PFSK-1 (cell line): Measurements from ENCODE around the gene MTTP.

Experiments
- FOXP2 ChIP-seq: optimal IDR thresholded peaks from 2 replicates; pipeline ENCODE3; 2011; ENCODE audit warnings: borderline replicate concordance, control low read depth, inconsistent platforms; ENCODE audit not compliant: insufficient read depth; ENCODE audit errors: extremely low read length, extremely low read depth
- POLR2AphosphoS5 ChIP-seq: IDR thresholded peaks from 2 replicates; pipeline ENCODE4 v1.6.1; 2012; ENCODE audit warnings: low read depth, mild to moderate bottlenecking, control low read depth, low read length, moderate library complexity
- SIN3A ChIP-seq: IDR thresholded peaks from 2 replicates; pipeline ENCODE4 v1.6.1; 2012; ENCODE audit warnings: mild to moderate bottlenecking, low read length, moderate library complexity, borderline replicate concordance; ENCODE audit not compliant: insufficient read depth
- TAF1 ChIP-seq: IDR thresholded peaks from 2 replicates; pipeline ENCODE4 v1.6.1; 2012; ENCODE audit warnings: low read length, control low read depth, borderline replicate concordance; ENCODE audit not compliant: insufficient read depth
- TF ChIP-seq, protein P1 (sequence below), 2 experiments: IDR thresholded peaks; 2 replicates each; pipeline versions ENCODE4 v1.6.1 to v1.8.0; 2011 to 2012; ENCODE audit warnings: low read depth in 2 of 2, low read length in 2 of 2, control low read depth in 1 of 2, inconsistent platforms in 1 of 2, mild to moderate bottlenecking in 1 of 2, moderate library complexity in 1 of 2; ENCODE audit not compliant: insufficient read depth in 1 of 2

Gene MTTP

DNA sequence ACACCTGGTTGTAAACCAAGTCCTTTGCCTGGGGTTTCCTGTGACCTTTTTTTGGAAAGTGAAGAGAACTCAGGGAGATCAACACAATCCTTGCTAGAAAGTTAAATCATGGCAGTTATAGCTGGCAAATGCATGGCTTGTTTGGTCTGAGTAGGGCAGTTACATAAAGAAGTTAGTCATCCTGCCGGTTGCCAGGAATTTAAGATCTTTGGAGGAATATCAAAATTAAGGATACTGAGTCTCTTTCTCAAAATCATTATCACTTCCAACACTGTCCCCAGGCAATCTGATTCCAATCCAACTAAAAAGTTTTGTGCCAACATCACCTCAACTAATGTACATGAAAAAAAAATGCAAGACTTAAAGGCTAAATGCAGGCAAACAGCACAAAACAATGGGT, 42.8 kb downstream of the MTTP start:
- TF ChIP-seq TAF1 (no peak), SIN3A (no peak), FOXP2 (no peak)
- TF ChIP-seq, protein P1, sequence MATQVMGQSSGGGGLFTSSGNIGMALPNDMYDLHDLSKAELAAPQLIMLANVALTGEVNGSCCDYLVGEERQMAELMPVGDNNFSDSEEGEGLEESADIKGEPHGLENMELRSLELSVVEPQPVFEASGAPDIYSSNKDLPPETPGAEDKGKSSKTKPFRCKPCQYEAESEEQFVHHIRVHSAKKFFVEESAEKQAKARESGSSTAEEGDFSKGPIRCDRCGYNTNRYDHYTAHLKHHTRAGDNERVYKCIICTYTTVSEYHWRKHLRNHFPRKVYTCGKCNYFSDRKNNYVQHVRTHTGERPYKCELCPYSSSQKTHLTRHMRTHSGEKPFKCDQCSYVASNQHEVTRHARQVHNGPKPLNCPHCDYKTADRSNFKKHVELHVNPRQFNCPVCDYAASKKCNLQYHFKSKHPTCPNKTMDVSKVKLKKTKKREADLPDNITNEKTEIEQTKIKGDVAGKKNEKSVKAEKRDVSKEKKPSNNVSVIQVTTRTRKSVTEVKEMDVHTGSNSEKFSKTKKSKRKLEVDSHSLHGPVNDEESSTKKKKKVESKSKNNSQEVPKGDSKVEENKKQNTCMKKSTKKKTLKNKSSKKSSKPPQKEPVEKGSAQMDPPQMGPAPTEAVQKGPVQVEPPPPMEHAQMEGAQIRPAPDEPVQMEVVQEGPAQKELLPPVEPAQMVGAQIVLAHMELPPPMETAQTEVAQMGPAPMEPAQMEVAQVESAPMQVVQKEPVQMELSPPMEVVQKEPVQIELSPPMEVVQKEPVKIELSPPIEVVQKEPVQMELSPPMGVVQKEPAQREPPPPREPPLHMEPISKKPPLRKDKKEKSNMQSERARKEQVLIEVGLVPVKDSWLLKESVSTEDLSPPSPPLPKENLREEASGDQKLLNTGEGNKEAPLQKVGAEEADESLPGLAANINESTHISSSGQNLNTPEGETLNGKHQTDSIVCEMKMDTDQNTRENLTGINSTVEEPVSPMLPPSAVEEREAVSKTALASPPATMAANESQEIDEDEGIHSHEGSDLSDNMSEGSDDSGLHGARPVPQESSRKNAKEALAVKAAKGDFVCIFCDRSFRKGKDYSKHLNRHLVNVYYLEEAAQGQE (IDR thresholded peaks at IDR 0.05; ENCODE audit: insufficient read depth in 1 of 2, low read depth in 2 of 2, low read length in 2 of 2): no peak

DNA sequence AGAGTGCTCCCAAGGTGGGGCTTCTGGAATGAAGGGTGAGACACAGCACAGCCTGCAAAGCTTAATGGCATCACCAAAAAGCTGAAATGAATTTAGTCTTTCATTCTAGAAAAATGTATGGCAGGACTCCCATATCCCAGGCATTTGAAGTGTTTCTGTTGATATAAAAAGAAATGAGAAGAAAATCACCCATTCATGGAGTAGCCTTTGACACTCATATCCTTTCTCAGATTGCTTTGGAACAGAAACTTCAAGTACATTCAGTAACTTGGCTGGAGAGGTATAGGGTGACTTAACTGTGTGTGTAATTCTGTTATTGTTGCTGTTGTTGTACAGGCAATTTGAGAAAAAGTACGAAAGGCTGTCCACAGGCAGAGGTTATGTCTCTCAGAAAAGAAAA, 47.7 kb downstream of the MTTP start:
- TF ChIP-seq SIN3A (no peak), FOXP2 (no peak), TAF1 (no peak), POLR2AphosphoS5 (no peak)
- TF ChIP-seq, protein P1 (IDR thresholded peaks at IDR 0.05; ENCODE audit: insufficient read depth in 1 of 2, low read depth in 2 of 2, low read length in 2 of 2): no peak

DNA sequence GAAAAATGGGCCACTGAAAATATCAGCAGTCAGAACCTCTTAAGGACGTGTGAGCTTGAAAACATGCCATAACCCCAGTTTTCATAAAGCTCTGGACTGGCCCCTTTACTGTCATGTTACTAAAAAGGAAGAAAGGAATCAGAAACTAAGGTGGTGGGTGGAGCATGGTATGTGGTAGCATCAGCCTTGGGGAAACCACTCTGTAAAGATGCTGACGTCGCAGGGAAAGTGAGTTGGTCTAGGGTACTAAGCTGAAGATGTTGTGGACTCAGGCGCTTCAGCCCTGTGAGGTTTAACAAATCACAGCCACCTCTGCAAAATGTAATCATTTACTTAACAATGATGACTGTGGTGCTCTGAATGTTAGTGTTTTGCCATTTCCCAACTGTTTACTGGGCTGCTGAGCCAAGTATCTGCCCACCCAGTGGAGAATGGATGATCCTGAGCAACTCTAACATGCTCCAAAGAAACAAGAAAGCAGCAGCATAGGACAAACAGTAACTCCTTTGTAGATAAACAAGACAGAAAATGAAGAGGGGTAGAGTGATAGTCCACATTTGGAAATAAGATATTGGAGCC, 49.6 kb downstream of the MTTP start:
- TF ChIP-seq FOXP2 (no peak), POLR2AphosphoS5 (no peak), TAF1 (no peak), SIN3A (no peak)
- TF ChIP-seq, protein P1 (IDR thresholded peaks at IDR 0.05; ENCODE audit: insufficient read depth in 1 of 2, low read depth in 2 of 2, low read length in 2 of 2): no peak

DNA sequence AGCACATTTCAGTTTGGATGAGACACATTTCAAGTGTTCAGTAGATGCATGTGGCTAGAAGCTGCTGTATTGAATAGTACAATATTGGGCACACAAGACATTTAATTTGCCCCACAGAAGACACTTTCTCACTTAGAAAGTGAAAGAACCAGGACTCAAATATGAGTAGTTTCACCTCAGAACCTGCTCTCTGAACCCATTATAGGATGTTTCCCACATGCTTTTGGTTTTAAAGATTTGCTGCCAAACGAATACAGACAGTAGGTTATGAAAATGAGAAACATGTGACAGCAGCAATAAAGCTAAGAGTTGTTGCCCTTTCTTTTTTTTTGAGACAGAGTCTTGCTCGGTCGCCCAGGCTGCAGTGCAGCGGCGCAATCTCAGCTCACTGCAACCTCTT, 50.7 kb downstream of the MTTP start:
- TF ChIP-seq TAF1: no peak
- no peak for TF ChIP-seq SIN3A
- TF ChIP-seq, protein P1 (IDR thresholded peaks at IDR 0.05; ENCODE audit: insufficient read depth in 1 of 2, low read depth in 2 of 2, low read length in 2 of 2): no peak
- no peak for TF ChIP-seq FOXP2
- TF ChIP-seq POLR2AphosphoS5: no peak

DNA sequence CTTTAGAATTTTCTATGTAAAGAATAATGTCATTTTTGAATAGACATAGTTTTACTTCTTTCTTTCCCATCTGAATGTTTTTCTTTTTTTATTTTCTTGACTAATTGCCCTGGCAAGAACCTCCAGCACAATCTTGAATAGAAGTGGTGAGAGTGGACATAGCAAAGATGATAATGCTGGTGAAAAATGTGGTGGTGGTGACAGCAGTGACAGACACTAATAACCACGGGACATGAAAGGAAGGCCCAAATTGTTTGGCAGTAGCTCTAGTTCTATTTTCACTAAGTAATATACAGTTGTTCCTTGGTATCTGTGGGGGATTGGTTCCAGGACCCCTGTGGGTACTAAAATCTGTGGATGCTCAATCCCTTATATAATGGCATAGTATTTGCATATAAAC, 53.4 kb downstream of the MTTP start:
- TF ChIP-seq, protein P1 (IDR thresholded peaks at IDR 0.05; ENCODE audit: insufficient read depth in 1 of 2, low read depth in 2 of 2, low read length in 2 of 2): no peak
- TF ChIP-seq SIN3A (no peak), FOXP2 (no peak), POLR2AphosphoS5 (no peak), TAF1 (no peak)
